ENCODE data around the gene BORCS5. TPM values are rescaled to one million over a fixed set of nuclear protein-coding genes. Genes with fewer than 3 reads are reported as not detected.

The BORCS5 gene
- total RNA-seq, 2 experiments from 2014 or later = 10.4 to 22.9 TPM

DNA sequence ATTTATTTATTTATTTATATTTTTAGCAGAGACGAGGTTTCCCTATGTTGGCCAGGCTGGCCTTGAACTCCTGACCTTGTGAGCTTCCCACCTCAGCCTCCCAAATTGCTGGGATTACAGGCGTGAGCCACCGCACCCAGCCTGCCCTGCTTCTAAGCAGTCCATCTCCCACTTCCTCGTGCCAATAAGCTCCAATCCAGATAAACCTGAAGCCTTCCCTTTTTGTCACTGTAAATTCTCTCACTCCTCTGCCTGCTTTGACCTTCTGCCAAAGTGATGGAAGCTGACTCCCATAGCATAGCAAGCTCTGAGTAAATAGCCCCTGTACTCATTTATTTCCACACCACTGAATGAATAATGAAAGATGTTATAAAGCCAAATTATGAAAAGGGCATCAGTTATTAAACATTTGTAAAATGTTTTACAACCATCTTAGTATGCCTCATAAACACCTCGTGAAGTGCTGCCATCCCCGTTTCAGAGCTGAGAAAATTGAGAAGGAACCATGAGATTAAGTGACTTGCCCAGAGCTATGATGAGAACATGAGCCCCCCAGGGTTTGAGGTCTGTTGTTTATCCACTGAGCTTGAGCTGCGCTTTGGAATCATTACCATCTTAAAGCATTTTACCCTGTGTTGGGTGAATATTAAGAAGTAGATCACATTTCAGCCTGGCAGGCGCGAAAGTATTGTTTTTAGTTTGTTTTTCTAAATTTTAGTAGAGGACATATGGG, 37.3 kb upstream of the BORCS5 start:
- no peak overlapping the region for H3K4me2 ChIP-seq (ENCODE audit: low read length)
- H3K27ac ChIP-seq (ENCODE audit: low read depth, low read length, poor library complexity, severe bottlenecking) = no peak overlapping the region
- no TSS peak for BruUV-seq (replicated peaks)
- no peak overlapping the region for H3K4me3 ChIP-seq (ENCODE audit: low read depth, low read length, poor library complexity, severe bottlenecking)
- CTCF ChIA-PET (ENCODE audit: unreplicated experiment) = interaction anchor here (0.6 kb wide), 1 partner anchor 590 kb away, joined by 3 read pairs; no protein-coding TSS in a partner anchor
- no peak for TF ChIP-seq CTCF (conservative IDR thresholded peaks at IDR 0.05; ENCODE audit: low read length)
- no peaks in the 10 kb centered on the region for H3K9me2 ChIP-seq (ENCODE audit: insufficient read depth, low read length)
- intact Hi-C loops (cut with micrococcal nuclease; ENCODE audit: unreplicated experiment) = no loop called here
- no peaks in the 10 kb centered on the region for H3K9me3 ChIP-seq (ENCODE audit: low read length)
- H2AFZ ChIP-seq (ENCODE audit: low read length) = no peak overlapping the region
- H3K36me3 ChIP-seq (ENCODE audit: insufficient read depth, low read length) = no peaks in the 10 kb centered on the region
- POLR2A ChIA-PET = interaction anchor here (0.5 to 1.1 kb wide), 3 partner anchors 9 to 1277 kb away, joined by 3 to 4 read pairs (median 3); no protein-coding TSS in a partner anchor
- H3K79me2 ChIP-seq (ENCODE audit: insufficient read depth, low read depth, low read length) = no peaks in the 10 kb centered on the region
- H3K4me1 ChIP-seq (ENCODE audit: insufficient read depth, low read length, poor library complexity, severe bottlenecking) = no peaks in the 10 kb centered on the region
- H4K20me1 ChIP-seq (ENCODE audit: insufficient read depth, low read length) = no peaks in the 10 kb centered on the region
- no peak for DNase-seq (ENCODE audit: low spot score)

- Histone ChIP-seq H3K4me1 (ENCODE audit: insufficient read depth, low read length, poor library complexity, severe bottlenecking) (peaks cover 4% of the 10 kb centered on the region), H3K27ac (ENCODE audit: low read depth, low read length, poor library complexity, severe bottlenecking) (no peak overlapping the region), H3K36me3 (ENCODE audit: insufficient read depth, low read length) (no peaks in the 10 kb centered on the region), H3K9me2 (ENCODE audit: insufficient read depth, low read length) (no peaks in the 10 kb centered on the region), H3K4me3 (ENCODE audit: low read depth, low read length, poor library complexity, severe bottlenecking) (no peak overlapping the region), H3K4me2 (ENCODE audit: low read length) (no peak overlapping the region), H4K20me1 (ENCODE audit: insufficient read depth, low read length) (no peaks in the 10 kb centered on the region), H3K79me2 (ENCODE audit: insufficient read depth, low read depth, low read length) (no peaks in the 10 kb centered on the region), H3K9me3 (ENCODE audit: low read length) (no peaks in the 10 kb centered on the region), H2AFZ (ENCODE audit: low read length) (no peak overlapping the region)
- no peak for TF ChIP-seq EZH2phosphoT487 (IDR thresholded peaks at IDR 0.05; ENCODE audit: borderline replicate concordance, low read depth, low read length)
- TF ChIP-seq CTCF (conservative IDR thresholded peaks at IDR 0.05; ENCODE audit: low read length) = no peak
- CTCF ChIA-PET (ENCODE audit: unreplicated experiment) = no interaction called here
- no TSS peak for BruUV-seq (replicated peaks)
- intact Hi-C loops (cut with micrococcal nuclease; ENCODE audit: unreplicated experiment) = no loop called here
- DNase-seq (ENCODE audit: low spot score) = no peak
- POLR2A ChIA-PET = interaction anchor here (0.5 kb wide), 1 partner anchor 990 kb away, joined by 4 read pairs; no protein-coding TSS in a partner anchor
These were observed 33.8 kb upstream of the BORCS5 start for GRCh38 chr12:12323118-12323517.

GRCh38 chr12:12323591-12323990, 33.3 kb upstream of the BORCS5 start:
- intact Hi-C loops (cut with micrococcal nuclease; ENCODE audit: unreplicated experiment) = no loop called here

More at GRCh38 chr12:12323591-12323990, 33.3 kb upstream of the BORCS5 start:
- Histone ChIP-seq H3K4me2 (ENCODE audit: low read length) (no peak overlapping the region), H3K36me3 (ENCODE audit: insufficient read depth, low read length) (no peaks in the 10 kb centered on the region), H3K4me3 (ENCODE audit: low read depth, low read length, poor library complexity, severe bottlenecking) (no peak overlapping the region), H2AFZ (ENCODE audit: low read length) (no peak overlapping the region), H3K79me2 (ENCODE audit: insufficient read depth, low read depth, low read length) (no peaks in the 10 kb centered on the region), H3K4me1 (ENCODE audit: insufficient read depth, low read length, poor library complexity, severe bottlenecking) (peaks cover 4% of the 10 kb centered on the region), H3K9me2 (ENCODE audit: insufficient read depth, low read length) (no peaks in the 10 kb centered on the region), H3K27ac (ENCODE audit: low read depth, low read length, poor library complexity, severe bottlenecking) (no peak overlapping the region), H4K20me1 (ENCODE audit: insufficient read depth, low read length) (no peaks in the 10 kb centered on the region), H3K9me3 (ENCODE audit: low read length) (no peaks in the 10 kb centered on the region)
- no peak for DNase-seq (ENCODE audit: low spot score)
- TF ChIP-seq CTCF (conservative IDR thresholded peaks at IDR 0.05; ENCODE audit: low read length) (no peak), EZH2phosphoT487 (IDR thresholded peaks at IDR 0.05; ENCODE audit: borderline replicate concordance, low read depth, low read length) (no peak)
- POLR2A ChIA-PET = interaction anchor here (0.5 kb wide), 1 partner anchor 990 kb away, joined by 4 read pairs; no protein-coding TSS in a partner anchor
- BruUV-seq (replicated peaks) = no TSS peak
- CTCF ChIA-PET (ENCODE audit: unreplicated experiment) = no interaction called here
